Endometrium (tissue), 2 donors: ENCODE results near the gene BUB1B.

Experiments
- FAIRE-seq: peaks from 2 replicates; lab custom pipeline; 2012; peaks lifted over from hg19 to GRCh38; lab: Jason Lieb, UNC
- donor health status: control.
- donor health status: control.

The BUB1B gene

DNA sequence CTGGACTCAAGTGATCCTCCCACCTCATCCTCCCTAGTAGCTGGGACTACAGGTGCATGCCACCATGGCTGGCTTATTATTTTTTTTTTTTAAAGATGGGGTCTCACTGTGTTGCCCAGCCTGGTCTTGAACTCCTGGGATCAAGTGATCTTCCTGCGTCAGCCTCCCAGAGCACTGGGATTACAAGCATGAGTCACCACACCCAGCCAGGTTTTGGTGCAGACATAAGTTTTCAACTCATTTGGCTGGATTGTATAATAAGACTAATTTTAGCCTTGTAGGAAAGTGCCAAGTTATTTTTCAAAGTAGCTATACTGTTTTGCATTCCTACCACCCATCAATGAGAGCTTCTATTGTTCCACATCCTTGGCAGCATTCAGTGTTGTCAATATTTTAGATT is 32.1 kb downstream of the BUB1B start:
- no peak for FAIRE-seq

DNA sequence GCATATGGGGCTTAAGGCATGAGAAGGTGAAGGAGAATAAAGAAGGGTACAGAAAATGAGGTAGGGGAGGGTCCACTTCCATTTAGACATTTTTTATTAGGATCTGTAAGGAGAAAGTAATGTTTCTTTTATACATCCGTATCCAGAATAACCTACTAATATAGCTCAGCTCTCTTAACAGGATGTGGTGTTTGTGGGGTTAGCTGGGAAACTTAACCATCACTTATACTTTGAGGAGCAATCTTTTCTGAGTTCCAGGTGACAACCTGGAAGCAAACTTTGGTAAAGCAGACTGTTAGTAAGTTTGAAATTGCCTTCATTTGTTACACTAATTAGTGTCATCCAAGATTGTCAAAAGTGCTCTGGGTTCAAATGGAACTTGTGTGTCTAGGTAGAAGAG is 36.6 kb downstream of the BUB1B start:
- no peak for FAIRE-seq

DNA sequence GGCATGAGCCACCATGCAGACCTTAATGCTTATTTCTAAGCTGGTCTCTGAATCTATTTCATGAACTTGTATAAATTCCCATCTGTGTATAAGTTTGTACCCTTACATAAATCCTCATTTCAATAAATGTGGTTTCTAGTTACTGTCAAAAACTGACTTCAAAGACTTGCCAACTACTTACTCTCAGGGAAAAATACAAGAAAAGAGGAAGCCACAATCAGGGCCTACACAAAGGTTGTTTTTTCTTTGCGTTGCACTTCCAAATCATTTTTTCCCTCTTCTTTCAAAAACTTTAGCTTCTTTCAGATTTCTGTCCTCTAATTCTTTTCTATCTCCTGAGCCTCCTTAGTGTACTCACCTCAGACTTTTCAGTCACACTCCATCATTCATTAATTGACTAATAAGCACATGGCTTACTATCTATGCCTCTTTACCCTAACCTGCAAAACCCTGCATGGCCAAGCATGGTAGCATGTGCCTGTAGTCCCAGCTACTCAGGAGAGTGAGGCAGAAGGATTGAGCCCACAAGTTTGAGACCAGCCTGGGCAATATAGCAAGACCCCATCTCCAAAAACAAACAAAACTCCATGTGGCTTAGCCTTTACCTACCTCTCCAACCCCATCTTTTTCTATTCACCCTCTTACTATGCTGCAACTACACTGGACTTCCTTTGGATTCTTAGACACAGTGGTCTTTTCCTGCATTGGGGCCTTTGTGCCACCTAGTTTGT is 37.7 kb downstream of the BUB1B start:
- FAIRE-seq: no peak

DNA sequence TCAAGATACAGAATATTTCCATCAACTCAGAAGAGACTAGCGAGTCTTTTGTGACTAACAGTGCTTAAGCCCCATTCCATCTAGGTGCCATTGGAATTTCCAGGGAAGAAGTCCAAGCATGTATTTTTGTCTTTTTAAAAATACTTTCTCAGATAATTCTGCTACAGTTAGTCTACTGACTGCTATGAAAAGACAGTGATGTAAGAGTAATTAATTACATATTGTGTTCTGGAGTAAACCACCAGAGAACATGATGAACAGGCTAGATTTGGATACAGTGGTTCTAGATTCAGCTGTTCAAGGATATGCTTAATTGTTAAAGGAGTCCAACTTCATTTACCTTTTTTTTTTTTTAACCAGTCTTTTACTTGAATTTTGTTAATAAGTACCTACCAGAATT is 43.2 kb downstream of the BUB1B start:
- no peak for FAIRE-seq

DNA sequence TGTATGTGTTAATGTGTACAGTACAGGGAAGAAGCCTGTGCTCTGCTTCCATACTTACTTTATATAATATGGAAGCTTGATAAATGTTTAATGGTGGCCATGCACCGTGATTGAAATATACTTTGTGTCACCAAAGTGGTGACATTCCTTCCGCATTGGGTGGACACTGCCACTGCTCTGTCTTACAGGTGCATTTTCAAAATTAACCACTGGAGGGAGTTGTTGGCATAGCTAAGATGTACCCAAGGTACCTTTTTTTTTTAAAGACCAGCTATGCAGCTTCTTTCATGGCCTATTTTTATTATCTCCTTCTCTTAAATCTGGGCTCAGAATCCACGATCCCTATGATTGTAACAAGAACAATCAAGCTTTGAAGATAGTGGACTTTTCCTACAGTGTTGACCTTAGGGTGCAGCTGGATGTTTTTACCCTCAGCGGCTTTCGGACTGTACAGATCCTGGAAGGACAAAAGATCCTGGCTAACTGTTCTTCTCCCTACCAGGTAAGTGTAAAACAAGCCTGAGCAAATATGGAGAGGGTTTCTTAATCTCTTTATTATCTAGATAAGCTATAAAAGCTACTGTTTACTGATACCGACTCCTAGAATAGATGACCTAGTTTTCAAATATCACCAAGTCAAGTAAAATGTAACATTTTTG is 56.4 kb downstream of the BUB1B start:
- no peak for FAIRE-seq

DNA sequence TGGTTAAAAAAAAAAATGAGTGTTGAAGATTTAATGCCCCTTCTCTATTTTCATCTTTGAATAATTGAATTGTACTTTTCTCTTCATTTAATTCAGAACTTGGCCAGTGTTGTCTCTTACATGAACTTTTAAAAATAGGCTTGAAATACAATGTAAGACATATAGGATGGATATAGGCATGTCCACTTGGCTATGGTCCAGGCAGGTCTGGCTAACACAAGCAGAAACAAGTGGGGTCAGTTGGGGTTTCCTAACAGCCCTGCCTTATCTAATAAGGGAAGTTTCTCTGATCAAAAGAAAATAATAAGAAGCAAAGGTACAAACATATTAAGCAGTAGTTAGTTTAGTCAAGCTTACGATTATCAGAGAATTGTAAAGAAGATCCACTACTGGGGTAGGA is 58.9 kb downstream of the BUB1B start:
- FAIRE-seq: no peak

DNA sequence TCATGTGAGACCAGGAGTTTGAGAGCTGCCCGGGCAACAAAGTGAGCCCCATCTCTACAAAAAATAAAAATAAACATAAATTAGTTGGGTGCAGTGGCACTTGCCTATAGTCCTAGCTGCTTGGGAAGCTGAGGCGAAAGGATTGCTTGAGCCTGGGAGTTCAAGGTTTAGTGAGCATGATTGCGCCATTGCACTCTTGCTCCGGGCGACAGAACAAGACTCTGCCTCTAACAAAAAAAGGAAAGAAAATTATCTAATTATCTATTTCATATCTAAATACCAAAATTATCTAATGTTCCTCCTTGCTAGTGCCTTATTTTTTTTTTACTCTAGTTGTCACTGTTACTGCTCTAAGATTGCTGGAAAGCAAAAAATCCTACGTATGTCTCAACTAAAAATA is 61.3 kb downstream of the BUB1B start:
- no peak for FAIRE-seq

DNA sequence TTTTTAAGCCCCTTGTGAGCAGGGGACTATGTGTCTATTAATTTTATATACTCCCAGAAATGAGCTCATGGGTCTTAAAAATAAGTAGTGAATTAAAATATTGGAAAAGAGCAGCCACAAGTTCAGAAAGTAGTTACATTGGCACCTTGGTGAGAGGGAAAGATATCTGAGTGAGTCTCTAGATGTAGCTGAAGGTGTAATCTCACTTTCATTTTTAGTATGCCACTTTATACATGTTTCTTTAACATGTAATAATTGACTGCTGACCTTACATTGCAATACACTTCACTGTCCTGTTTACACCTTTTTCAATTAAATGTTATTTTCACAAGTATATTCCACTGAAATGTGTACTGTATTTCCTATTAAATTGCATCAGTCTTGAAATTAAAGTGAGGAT is 65.9 kb downstream of the BUB1B start:
- FAIRE-seq: no peak

DNA sequence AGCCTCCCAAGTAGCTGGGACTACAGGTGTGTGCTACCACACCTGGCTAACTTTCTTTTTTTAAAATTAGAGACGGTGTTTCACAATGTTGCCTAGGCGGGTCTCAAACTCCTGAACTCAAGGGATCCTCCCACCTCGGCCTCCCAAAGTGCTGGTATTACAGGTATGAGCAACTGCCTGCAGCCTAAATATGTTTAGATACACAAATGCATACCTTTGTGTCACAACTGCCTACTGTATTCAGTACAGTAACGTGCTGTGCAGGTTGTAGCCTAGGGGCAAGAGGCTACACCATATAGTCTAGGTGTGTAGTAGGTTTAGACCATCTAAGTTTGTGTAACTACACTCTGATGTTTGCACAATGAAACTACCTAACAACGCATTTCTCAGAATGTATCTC is 68.4 kb downstream of the BUB1B start:
- FAIRE-seq: no peak

DNA sequence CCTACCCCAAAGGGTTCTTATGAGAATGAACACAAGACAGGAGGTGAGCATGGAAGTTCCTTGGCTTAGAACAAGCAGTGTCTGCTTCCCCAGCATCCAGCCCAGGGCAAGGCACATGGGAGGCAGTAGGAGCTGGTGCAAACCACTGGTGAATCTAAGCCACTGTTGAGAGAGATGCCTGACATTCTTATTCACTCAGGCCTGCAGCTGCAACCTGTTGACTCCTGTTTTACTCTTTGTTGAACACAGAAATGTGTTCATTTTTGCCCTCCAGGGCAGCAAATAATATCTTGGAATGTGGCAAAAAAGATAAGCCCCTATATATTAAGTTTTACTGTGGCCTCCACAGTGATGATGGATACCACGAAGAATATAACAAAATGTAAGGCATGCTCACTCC is 69.1 kb downstream of the BUB1B start:
- FAIRE-seq: no peak

DNA sequence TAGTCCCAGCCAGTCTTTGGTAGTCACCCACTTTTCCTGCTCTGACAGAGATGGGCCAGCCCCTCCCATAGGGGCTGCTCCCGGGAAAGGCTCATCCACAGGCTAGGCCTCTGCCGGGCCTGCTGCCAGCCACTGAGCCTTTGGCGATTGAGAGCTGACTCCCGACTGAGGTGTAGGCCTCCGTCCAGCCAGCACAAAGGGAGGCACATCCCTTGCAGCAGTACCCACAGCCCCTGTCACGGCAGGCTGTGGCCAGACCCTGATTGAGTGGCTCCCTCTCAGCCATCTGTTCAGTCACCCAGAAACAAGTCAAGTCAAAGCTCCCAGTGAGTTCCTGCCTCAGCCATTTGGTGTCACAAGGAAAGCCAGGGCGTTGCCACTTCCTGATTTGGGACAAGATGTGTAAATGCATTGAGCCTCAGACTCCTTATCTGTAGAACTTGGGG is 71.8 kb downstream of the BUB1B start:
- no peak for FAIRE-seq

DNA sequence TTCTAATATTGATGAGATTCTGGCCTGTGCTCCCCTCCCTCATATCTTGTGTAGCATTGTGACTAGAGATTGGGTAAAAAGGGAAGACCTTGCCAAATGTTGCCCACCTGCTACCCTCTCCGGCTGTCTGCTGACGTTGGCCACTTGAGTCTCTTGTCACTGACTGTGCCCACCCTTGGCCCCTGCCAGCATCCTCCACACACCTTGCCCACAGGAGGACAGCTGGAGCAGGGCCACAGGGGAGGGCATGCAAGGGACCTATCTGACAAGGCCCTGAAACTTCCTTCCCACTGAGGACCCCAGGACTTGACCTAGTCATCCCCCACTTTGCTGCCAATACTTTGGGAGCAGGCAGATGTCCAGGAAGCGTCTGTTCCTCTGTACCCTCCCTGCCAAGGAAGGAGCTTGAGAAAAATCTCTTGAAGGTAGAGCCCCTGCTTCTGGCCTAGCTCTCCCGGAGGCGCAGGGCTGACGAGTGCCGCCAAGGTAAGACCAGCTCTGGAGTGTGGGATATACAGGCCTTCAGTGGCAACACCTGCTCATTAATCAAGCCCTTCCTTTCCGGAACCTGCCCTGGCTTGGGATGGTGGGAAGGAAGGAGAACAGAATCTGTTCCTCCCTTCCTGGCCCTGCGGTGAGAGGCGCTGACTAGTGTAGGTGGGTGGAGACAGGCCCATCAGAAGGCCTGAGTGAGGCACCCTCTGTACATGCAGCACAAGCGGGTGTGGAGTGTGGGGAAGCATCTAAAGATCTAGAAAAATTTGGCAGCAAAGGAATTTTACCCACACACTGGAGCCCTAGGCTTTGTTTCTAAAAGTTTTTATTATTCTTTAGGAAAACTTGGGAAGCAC is 73.1 kb downstream of the BUB1B start:
- no peak for FAIRE-seq

DNA sequence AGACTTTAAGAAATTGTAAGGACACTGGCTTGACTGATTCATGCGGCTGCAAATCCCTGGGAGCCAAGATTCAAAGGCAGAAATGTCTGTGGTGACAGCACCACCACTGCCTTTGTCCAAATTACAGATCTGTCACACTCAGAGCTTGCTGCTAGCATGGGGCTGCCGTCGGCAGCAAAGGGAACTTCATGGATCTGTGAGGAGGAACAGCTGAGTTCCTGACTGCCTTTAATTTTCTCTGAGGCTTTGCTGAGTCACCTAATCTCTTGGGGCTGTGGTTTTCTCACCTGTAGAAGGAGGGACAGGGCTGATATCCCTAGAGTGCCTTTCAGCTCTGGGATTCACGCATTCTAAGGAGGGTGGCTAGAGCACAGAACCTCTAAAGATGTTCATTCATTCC is 73.9 kb downstream of the BUB1B start:
- no peak for FAIRE-seq

DNA sequence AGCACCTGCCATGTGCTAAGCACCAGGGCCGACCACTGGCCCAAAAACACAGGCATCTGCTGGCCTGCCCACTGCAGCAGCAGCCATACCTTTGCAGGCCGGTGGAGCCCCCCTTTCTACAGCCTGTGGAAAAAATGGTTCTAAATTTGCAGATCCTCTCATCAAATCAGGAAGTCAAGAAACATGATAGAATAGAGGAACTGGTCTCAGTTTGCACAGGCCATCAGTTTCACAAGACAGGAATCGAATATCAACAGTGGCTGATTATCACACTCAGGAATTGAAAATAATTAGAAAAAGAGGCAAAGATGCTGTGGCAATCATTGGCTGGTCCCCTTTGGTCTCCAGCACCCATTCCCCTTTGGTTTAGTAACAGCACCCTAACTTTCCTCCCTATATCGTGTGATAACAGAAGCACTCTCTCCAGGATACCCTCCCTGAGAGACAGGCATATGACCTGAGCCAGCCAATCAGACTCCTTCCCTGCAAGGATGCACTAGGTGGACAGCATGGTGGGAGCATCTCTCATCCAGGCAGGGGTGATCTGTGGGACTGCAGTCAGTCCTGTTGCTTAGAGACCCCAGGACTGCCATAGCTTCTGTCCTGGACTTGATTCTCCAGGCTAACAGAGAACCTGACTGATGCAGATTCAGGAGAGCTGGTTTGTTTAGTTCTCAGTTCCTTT is 74.5 kb downstream of the BUB1B start:
- no peak for FAIRE-seq

DNA sequence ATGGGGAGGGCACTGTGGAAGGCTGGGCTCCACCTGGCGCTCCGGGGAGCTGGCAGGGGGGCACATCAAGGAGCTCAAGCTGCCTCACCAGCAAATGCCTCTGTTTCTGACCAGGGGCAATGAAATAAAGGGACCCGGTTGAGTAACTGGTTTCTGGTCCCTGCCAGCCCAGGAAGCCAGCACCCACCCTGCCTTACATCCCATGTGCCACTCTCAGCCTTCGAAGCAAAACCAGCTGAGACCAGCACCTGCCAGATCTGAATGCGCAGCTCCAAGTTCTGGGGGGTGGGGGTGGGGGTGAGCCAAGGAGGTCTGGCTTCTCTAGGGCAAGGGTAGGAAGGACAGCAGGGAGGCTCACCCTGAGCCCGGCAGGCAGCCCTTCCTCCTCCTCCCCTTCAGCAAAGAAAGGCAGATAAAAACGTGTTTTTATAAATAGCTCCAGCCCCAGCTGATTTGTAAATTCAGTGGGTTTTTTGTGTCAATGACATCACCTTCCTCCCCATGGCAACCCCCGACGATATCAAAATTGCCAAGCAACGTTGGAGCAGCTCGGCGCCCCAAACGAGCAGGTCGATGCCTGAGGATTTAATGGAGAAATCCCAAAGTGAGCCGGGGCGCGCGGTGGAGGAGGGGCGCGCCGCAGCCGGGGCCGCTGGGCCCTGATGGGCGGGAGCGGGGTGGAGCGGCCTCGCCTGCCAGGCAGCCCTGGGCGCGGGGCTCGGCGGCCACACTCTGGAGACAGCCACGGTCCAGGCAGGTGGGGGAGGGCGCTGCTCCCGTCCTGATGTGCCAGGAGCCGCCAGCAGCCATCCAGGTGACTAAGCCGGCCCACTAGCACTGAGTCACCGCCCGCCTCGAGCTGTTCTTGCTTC is 77.9 kb downstream of the BUB1B start, which contains the start of gene PAK6:
Gene PAK6 (plus strand): TSS at position 532 of the 872 bp plus-strand sequence. CDS start 25,723 bp downstream, outside the sequence.
- FAIRE-seq: no peak

DNA sequence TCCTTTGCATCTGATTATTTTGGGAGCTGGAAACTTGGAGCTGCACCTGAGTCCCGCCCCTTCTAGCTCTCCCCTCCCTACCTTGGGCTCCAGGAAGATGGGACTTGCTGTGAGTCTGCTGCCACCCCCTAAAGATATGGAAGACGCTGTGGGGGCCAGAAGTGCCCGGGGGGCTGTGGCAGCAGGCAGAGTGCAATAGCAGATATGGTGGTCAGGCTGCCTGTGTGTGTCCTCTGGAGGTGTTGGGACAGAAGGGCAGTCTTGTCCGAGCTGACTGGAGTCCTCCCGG is 78.5 kb downstream of the BUB1B start:
- no peak for FAIRE-seq

DNA sequence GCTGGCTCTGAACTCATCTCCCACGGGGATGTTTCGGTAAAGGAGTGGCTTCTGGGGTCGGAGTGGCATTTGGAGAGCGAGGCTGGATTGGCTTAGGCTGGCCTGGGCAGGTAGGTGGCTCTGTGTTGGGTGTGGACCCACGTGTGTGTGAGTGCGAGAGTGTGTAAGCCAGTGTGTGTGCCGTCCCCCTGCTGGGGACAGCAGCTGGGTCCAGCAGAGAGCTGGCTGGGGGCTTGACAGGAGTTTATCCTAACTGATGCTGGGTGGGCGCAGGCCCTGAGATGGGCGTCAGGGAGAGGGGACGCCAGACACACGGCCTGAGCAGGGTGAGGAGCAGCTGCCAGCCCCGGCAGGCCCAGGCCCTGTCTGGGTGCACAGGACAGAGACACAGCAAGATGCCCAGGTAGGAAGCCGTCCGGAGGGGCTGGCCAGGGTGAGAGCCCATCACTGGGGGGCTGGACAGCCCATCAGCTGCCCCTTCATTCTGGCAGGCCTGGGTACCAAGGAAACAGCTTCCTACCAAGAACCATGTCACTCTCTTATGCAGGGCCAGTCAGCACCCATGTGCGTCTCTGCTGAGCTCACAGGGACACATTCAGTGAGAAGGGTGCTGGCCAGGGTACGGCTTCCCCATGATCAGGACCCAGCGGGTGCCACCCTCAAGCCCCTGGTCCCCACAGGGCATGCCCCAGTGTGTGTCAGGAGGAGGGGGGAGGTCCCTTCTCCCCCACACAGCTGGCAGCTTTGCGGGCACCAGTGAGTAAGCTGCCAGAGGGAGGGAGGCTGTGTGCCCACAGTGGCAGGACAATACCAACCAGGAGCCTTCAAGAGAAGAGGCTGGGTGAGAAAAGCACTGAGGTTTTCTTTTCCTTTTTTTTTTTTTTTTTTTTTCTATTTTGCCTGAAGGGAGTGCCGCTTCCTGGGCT is 79.1 kb downstream of the BUB1B start:
- no peak for FAIRE-seq

DNA sequence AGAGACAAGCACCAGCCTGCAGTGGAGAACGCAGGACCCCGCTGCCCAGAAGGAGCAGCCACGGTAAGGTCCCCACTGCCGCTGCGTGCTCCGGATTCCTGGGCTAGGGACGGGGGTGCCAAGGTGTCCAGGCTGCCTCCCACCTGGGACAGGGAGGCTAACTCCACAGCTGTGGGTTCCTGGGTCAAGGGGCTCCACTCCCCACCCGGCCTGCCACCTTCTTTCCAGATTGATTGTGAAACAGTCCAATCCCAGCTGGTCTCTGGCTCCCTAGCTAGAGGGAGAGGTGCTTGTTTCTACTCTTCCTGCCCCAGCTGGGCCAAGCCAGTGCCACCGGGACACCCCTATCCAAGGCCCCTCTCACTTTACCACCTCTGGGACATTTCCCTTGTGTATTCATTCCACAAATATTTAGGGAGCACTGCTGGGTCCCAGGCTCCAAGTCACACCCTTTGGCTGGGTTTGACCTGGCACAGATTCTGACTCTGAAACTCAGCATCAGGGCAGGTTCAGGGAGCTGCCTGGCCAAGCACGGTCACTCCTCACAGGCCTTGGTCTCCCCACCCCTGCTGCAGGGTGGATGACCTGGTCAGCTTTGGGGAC is 79.9 kb downstream of the BUB1B start:
- FAIRE-seq: no peak

DNA sequence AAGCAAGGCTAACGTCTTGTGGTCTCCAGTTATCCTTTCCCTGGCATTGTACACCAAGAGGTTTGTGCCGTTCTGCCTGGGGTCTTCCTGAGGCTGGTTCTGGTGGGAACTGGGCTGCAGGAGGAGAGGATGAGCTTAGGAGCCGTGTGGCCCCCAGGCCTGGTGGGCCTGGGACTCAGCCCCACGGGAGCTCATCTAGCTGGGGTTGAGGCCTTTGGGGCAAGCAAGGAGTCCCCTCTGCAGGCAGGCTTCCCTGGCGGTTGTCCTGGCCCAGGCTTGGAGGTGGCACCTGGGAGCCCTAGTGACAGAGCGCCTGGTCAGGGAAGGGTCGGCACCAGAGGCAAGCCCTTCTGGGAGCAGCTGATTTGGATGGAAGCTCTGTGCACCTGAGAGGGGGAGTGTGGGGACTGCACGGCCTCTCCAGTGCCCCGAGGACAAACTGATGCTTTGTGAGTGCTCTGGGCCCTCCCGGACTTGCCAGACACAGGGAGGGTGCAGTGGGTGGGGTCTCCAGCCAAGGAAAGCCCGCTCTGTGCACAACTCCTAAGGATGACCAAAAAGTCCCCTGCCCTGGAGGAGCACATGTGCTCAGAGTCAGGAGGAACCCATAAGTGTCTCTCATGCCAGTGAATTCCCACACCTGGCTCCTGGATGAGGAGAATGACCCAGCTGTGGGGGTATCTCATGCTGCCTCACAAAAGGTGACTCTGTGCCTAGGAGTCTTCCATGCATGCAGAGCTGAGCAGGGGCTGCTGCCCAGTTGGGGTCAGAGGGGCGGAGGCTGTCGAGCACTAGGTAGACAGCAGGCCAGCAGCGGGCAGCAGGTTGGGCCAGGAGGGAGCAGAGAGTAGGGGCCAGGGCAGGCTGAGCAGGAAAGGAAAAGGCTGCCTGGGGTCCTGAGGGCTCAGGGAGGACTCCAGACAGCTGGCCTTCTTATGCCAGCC is 80.7 kb downstream of the BUB1B start:
- FAIRE-seq: no peak
